Activated CD4-positive, alpha-beta T cell treated with anti-CD3 and anti-CD28 coated beads, Interleukin-2, amount 50 U/mL, for 1 hour (primary cell): ENCODE data around the gene PPM1F.
"Not testable (repeated sequence)": the region's sequence is repeated elsewhere in the genome, so short reads cannot be mapped to it uniquely, and the experiment has no call there.

Experiments used
- DNase-seq: peaks from one replicate; pipeline ENCODE4 v3.0.0-alpha.2; 2020

Gene PPM1F

DNA sequence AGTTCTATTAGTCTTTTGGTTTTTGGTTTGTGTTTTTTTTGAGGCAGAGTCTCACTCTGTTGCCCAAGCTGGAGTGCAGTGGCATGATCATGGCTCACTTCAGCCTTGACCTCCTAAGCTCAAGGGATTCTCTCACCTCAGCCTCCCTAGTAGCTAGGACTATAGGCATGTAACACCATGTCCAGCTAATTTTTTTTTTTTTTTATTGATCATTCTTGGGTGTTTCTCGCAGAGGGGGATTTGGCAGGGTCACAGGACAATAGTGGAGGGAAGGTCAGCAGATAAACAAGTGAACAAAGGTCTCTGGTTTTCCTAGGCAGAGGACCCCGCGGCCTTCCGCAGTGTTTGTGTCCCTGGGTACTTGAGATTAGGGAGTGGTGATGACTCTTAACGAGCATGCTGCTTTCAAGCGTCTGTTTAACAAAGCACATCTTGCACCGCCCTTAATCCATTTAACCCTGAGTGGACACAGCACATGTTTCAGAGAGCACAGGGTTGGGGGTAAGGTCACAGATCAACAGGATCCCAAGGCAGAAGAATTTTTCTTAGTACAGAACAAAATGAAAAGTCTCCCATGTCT is 69.8 kb downstream of the PPM1F start:
- DNase-seq = not testable (repeated sequence)

DNA sequence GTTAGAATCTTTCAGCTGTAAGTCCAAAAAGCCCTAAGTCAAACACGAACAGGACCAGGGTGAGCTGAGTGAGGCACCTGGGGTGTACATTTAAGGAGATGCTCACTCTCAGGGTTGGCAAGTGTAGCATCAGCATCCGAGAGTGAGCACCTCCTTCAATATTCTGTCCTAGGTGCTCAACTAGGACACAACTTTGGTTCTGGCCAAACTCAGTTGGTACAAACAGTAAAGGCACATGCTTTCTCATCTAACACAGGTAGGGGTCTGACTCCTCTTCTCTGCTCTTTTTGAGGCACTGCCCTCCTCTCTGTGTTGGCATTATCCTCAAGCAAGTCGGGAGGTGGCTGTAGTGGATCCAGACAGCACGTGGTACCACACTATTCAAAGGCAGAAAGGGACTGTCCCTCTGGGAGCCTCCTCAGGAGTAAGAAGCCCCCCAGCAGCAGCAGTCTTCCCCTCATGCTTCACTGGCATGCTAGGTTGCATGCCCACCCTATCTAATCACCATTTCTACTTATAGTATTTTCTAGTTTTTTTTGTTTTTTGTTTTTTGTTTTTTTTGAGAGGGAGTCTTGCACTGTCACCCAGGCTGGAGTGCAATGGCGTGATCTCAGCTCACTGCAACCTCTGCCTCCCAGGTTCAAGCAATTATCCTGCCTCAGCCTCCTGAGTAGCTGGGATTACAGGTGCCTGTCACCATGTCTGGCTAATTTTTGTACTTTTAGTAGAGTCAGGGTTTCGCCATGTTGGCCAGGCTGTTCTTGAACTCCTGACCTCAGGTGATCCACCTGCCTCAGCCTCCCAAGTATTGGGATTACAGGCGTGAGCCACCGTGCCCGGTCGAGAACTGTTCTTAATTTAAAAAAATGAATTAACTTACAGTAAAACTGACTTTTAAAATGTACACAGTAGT is 70.6 kb downstream of the PPM1F start:
- DNase-seq = no peak

GRCh38 chr22:21876486-21877176 is 76.0 kb downstream of the PPM1F start:
- no peak for DNase-seq

DNA sequence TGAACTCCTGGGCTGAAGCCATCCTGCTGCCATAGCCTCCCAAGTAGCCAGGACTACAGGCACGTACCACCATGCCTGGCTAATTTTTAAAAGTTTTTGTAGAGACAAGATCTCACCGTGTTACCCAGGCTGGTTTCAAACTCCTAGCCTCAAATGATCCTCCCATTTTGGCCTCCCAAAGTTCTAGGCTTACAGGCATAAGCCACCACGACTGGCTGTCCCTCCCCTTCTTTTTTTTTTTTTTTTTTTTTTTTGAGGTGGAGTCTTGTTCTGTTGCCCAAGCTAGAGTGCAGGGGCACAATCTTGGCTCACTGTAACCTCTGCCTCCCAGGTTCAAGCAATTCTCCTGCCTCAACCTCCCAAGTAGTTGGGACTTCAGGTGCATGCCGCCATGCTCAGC is 77.7 kb downstream of the PPM1F start:
- DNase-seq = not testable (repeated sequence)

GRCh38 chr22:21873619-21874018 is 79.0 kb downstream of the PPM1F start:
- DNase-seq = no peak

DNA sequence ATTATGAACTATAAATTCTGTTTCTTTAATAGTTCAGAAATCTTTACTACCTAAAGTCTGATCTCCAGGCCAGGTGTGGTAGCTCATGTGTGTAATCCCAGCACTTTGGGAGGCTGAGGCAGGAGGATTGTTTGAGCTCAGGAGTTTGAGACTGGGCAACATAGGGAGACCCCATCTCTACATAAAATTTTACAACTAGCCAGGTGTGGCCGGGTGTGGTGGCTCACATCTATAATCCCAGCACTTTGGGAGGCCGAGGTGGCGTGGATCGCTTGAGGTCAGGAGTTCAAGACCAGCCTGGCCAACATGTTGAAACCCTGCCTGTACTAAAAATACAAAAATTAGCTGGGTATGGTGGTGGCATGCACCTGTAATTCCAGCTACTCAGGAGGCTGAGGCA is 79.9 kb downstream of the PPM1F start:
- not testable (repeated sequence) for DNase-seq
